Dendritic cell treated with granulocyte-macrophage colony-stimulating factor and Interleukin-4, amounts not matched to agents 40 ng/mL and 50 ng/mL, for 4 days (primary cell): ENCODE data around the gene DNAJC16.
"Not testable (repeated sequence)": the region's sequence is repeated elsewhere in the genome, so short reads cannot be mapped to it uniquely, and the experiment has no call there.

Source experiments
- H3K27ac Mint-ChIP-seq: one replicate; pipeline ENCODE4 v1.8.0; 2022; ENCODE audit warnings: mild to moderate bottlenecking, mixed read lengths
- H3K27me3 Mint-ChIP-seq: one replicate; pipeline ENCODE4 v1.8.0; 2022; ENCODE audit warnings: mild to moderate bottlenecking, mixed read lengths
- H3K36me3 Mint-ChIP-seq: one replicate; pipeline ENCODE4 v1.8.0; 2022; ENCODE audit warnings: low read depth, mixed read lengths
- H3K4me1 Mint-ChIP-seq: one replicate; pipeline ENCODE4 v1.8.0; 2022; ENCODE audit warnings: low read depth, mixed read lengths
- H3K4me3 Mint-ChIP-seq: one replicate; pipeline ENCODE4 v1.8.0; 2022; ENCODE audit warnings: mild to moderate bottlenecking, moderate library complexity, mixed read lengths
- H3K9me3 Mint-ChIP-seq: one replicate; pipeline ENCODE4 v1.8.0; 2022; ENCODE audit warnings: mixed read lengths
- intact Hi-C: fragments of 100-400 bp; cut with micrococcal nuclease; formaldehyde crosslinking; loops from one replicate; pipeline ENCODE4 v1.15.0; 2022

Gene DNAJC16

DNA sequence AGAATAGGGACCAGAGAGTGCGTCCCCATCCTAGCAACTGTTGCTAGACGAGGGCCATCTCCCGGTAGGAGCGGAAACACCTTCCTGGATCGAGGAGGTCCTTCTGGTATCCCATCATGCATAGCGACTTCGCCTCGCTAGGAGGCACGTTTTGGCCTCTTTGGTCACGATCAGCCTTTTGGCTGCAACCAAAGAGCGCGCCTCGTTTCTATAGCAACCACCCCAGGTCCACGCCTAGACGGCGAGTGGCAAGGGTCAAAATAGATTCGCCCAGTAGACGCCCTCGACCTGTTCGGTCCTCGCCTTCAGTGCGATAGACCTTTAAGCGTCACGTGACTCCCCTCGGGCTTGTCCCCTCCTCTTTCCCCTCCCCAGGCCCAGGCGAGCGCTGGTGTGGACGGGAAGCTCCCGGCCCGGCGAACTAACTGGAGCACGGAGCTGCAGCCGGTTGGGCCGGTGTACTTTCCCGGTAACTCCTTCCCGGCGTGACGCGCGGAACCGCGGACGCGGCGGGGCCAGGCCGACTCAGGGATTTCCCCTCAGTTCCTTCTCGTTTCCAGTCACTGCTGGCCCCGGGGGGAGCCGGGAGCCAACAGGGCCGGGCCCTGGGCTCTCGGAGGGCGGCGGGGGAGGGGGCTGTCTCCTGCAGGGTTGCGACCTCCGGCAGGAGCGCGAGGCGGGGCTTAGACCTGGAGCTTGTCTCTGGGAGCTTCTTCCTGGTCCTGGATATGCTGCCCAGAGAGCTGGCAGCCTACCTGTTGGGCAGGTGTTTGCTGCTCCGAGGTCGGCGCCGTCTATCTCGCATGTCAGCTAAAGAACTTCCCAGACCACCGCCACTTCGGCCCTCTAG lies at the start of gene DNAJC16:
Gene DNAJC16 (plus strand): TSS at position 359 of the 850 bp plus-strand sequence. CDS start 2,258 bp downstream, outside the sequence.
- H3K36me3 Mint-ChIP-seq, result peaks cover 21% of the 10 kb centered on the region
- intact Hi-C loops, result loop anchor here (5.0 to 10.0 kb wide), 2 partner anchors 91 to 158 kb away; partner anchors contain the start of genes DDI2 and PLEKHM2
- H3K27me3 Mint-ChIP-seq, result no peaks in the 10 kb centered on the region
- H3K4me3 Mint-ChIP-seq, result peak within 1 kb of the TSS; percentile 84
- peak within 1 kb of the TSS; percentile 96 for H3K27ac Mint-ChIP-seq
- no peaks in the 10 kb centered on the region for H3K9me3 Mint-ChIP-seq
- peaks cover 53% of the 10 kb centered on the region for H3K4me1 Mint-ChIP-seq

- Mint-ChIP-seq H3K27ac (no peak overlapping the region), H3K4me3 (no peak overlapping the region), H3K27me3 (peaks cover 5% of the 10 kb centered on the region), H3K4me1 (peaks cover 10% of the 10 kb centered on the region), H3K9me3 (no peaks in the 10 kb centered on the region), H3K36me3 (no peaks in the 10 kb centered on the region)
- intact Hi-C loops, result no loop called here
These were observed 49.7 kb upstream of the DNAJC16 start for GRCh38 chr1:15476927-15477326.

- Mint-ChIP-seq H3K4me1 (peaks cover 10% of the 10 kb centered on the region), H3K9me3 (no peaks in the 10 kb centered on the region), H3K27ac (no peak overlapping the region), H3K36me3 (no peaks in the 10 kb centered on the region), H3K27me3 (peaks cover 3% of the 10 kb centered on the region), H3K4me3 (no peak overlapping the region)
- intact Hi-C loops, result no loop called here
These were observed 48.9 kb upstream of the DNAJC16 start for GRCh38 chr1:15477646-15478212.

- H3K4me3 Mint-ChIP-seq, result no peak overlapping the region
- peaks cover 3% of the 10 kb centered on the region for H3K27me3 Mint-ChIP-seq
- intact Hi-C loops, result no loop called here
- no peaks in the 10 kb centered on the region for H3K36me3 Mint-ChIP-seq
- no peak overlapping the region for H3K27ac Mint-ChIP-seq
- no peaks in the 10 kb centered on the region for H3K9me3 Mint-ChIP-seq
- H3K4me1 Mint-ChIP-seq, result peaks cover 10% of the 10 kb centered on the region
These were observed 46.8 kb upstream of the DNAJC16 start for GRCh38 chr1:15479654-15480347.

GRCh38 chr1:15482455-15482854 lies 44.2 kb upstream of the DNAJC16 start:
- intact Hi-C loops, H3K27me3 Mint-ChIP-seq, H3K4me1 Mint-ChIP-seq, H3K9me3 Mint-ChIP-seq, H3K27ac Mint-ChIP-seq, H3K4me3 Mint-ChIP-seq: not testable (repeated sequence)
- peaks cover 19% of the 10 kb centered on the region for H3K36me3 Mint-ChIP-seq

GRCh38 chr1:15482983-15483543 lies 43.6 kb upstream of the DNAJC16 start:
- peaks cover 19% of the 10 kb centered on the region for H3K36me3 Mint-ChIP-seq
- H3K27me3 Mint-ChIP-seq, H3K27ac Mint-ChIP-seq, H3K4me3 Mint-ChIP-seq, intact Hi-C loops, H3K9me3 Mint-ChIP-seq, H3K4me1 Mint-ChIP-seq: not testable (repeated sequence)

DNA sequence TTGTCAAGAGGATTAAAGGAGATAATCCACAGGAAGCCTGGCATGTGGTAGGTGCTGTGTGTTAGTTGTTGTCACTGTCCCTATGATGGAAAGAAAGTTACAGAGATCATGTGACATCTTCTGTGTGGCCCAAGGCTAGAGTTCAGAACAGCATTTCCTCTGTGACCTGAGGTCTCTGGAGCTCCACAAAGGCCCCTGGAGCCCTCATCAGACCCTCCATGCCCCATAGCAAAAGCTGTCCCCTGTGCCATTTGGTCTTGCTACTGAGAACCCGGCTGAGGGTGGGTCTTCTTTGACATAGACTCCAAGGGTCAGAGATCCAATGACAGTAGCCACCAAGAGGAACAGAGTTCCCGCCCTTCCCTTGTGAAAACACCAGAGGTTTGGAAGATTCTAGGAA lies 42.7 kb upstream of the DNAJC16 start:
- Mint-ChIP-seq H3K4me3 (no peak overlapping the region), H3K27me3 (peaks cover 3% of the 10 kb centered on the region), H3K4me1 (peaks cover 10% of the 10 kb centered on the region), H3K36me3 (peaks cover 19% of the 10 kb centered on the region), H3K27ac (no peak overlapping the region), H3K9me3 (no peaks in the 10 kb centered on the region)
- intact Hi-C loops, result no loop called here

GRCh38 chr1:15484443-15484842 lies 42.2 kb upstream of the DNAJC16 start:
- H3K4me1 Mint-ChIP-seq, intact Hi-C loops, H3K27ac Mint-ChIP-seq, H3K9me3 Mint-ChIP-seq, H3K4me3 Mint-ChIP-seq, H3K27me3 Mint-ChIP-seq: not testable (repeated sequence)
- H3K36me3 Mint-ChIP-seq, result peaks cover 19% of the 10 kb centered on the region

- H3K27ac Mint-ChIP-seq, result no peak overlapping the region
- H3K4me3 Mint-ChIP-seq, result no peak overlapping the region
- H3K27me3 Mint-ChIP-seq, result no peaks in the 10 kb centered on the region
- H3K4me1 Mint-ChIP-seq, result no peaks in the 10 kb centered on the region
- H3K9me3 Mint-ChIP-seq, result no peaks in the 10 kb centered on the region
- intact Hi-C loops, result no loop called here
- H3K36me3 Mint-ChIP-seq, result peaks cover 24% of the 10 kb centered on the region
These were observed 41.0 kb upstream of the DNAJC16 start for GRCh38 chr1:15485636-15486035.

DNA sequence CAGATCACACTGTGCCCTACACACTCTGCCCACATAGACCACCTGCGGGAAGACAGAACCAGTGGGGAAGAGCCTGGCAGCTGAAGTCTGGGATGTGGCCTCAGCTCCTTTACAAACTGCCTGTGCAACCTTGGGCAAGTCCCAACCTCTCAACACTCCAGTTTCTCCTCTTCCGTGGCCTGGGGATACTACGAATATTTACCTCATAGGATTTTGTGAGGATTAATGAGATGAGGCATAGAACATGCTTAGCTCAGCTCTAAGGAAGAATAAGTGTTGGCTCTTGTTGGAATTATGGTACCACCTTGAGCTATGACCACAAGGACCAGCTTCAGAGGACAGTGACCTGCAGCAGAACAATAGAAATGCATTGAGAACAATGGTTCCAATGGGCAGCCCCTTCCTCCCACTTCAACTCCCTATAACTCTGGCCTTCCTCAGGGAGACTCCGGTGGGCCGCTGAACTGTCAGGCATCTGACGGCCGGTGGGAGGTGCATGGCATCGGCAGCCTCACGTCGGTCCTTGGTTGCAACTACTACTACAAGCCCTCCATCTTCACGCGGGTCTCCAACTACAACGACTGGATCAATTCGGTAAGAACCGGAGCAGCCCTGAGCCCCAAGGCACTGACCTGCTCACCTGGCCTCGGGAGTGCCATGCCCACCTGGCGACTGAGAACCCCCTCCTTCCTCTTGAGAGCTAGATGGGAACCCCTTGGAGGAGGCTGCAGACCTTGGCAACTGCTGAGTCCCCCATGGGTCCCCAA lies 39.6 kb upstream of the DNAJC16 start:
- not testable (repeated sequence) for H3K27ac Mint-ChIP-seq, H3K4me1 Mint-ChIP-seq

GRCh38 chr1:15488371-15488770 lies 38.3 kb upstream of the DNAJC16 start:
- Mint-ChIP-seq H3K27ac (no peak overlapping the region), H3K36me3 (peaks cover 47% of the 10 kb centered on the region), H3K4me3 (no peak overlapping the region)

More for the DNA sequence above, 39.6 kb upstream of the DNAJC16 start:
- intact Hi-C loops, H3K27me3 Mint-ChIP-seq, H3K4me3 Mint-ChIP-seq, H3K9me3 Mint-ChIP-seq: not testable (repeated sequence)
- H3K36me3 Mint-ChIP-seq, result peaks cover 34% of the 10 kb centered on the region

GRCh38 chr1:15489052-15489736 lies 37.5 kb upstream of the DNAJC16 start:
- Mint-ChIP-seq H3K27ac (no peak overlapping the region), H3K4me1 (no peaks in the 10 kb centered on the region), H3K4me3 (no peak overlapping the region), H3K9me3 (no peaks in the 10 kb centered on the region), H3K27me3 (no peaks in the 10 kb centered on the region), H3K36me3 (peaks cover 56% of the 10 kb centered on the region)
- intact Hi-C loops, result no loop called here

More at GRCh38 chr1:15488371-15488770, 38.3 kb upstream of the DNAJC16 start:
- H3K9me3 Mint-ChIP-seq, result no peaks in the 10 kb centered on the region
- H3K27me3 Mint-ChIP-seq, result no peaks in the 10 kb centered on the region
- intact Hi-C loops, result no loop called here
- H3K4me1 Mint-ChIP-seq, result no peaks in the 10 kb centered on the region

DNA sequence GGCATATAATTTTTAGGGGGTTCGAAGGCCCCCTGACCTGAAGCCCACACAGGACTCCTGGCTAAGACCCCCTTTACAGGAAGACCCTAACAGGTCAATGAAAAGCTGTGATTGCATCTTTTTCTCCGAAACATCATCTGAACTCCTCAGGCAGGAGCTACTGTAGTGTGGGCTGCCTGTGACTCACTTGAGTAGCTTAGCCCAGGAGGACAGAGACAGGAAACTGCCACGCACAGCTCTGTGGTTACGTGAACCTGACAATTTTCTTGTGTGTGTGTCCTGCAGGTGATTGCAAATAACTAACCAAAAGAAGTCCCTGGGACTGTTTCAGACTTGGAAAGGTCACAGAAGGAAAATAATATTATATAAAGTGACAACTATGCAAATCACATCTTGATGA lies 35.6 kb upstream of the DNAJC16 start:
- H3K4me1 Mint-ChIP-seq, H3K9me3 Mint-ChIP-seq, H3K4me3 Mint-ChIP-seq, intact Hi-C loops, H3K27ac Mint-ChIP-seq, H3K27me3 Mint-ChIP-seq: not testable (repeated sequence)
- H3K36me3 Mint-ChIP-seq, result peaks cover 69% of the 10 kb centered on the region
